Muscle layer of colon (tissue), 2 donors: Measurements from ENCODE around the gene RYR1.

Source experiments
- H3K27ac ChIP-seq: one replicate; pipeline ENCODE4 v1.7.0; 2013; ENCODE audit warnings: low read depth, mild to moderate bottlenecking, low read length, moderate library complexity
- H3K27me3 ChIP-seq, 2 donors: one replicate each; pipeline ENCODE4 v1.7.0; 2013; ENCODE audit warnings: low read length in 2 of 2, mild to moderate bottlenecking in 2 of 2; ENCODE audit not compliant: insufficient read depth in 2 of 2, control insufficient read depth in 1 of 2
- H3K36me3 ChIP-seq: one replicate; pipeline ENCODE4 v1.7.0; 2013; ENCODE audit warnings: mild to moderate bottlenecking, low read length; ENCODE audit not compliant: insufficient read depth
- H3K4me1 ChIP-seq: one replicate; pipeline ENCODE4 v1.7.0; 2013; ENCODE audit warnings: mild to moderate bottlenecking, low read length; ENCODE audit not compliant: insufficient read depth
- H3K4me3 ChIP-seq, 2 donors: one replicate each; pipeline ENCODE4 v1.7.0; 2013; ENCODE audit warnings: low read length in 2 of 2, low read depth in 1 of 2, mild to moderate bottlenecking in 1 of 2, moderate library complexity in 1 of 2
- H3K9ac ChIP-seq: one replicate; pipeline ENCODE4 v1.7.0; 2013; ENCODE audit warnings: low read length
- H3K9me3 ChIP-seq: one replicate; pipeline ENCODE4 v1.7.0; 2013; ENCODE audit warnings: mild to moderate bottlenecking, low read length
- donor health status: abdominal sarcoma.
- donor health status: Adenocarcinoma of cecum.

The RYR1 gene

DNA sequence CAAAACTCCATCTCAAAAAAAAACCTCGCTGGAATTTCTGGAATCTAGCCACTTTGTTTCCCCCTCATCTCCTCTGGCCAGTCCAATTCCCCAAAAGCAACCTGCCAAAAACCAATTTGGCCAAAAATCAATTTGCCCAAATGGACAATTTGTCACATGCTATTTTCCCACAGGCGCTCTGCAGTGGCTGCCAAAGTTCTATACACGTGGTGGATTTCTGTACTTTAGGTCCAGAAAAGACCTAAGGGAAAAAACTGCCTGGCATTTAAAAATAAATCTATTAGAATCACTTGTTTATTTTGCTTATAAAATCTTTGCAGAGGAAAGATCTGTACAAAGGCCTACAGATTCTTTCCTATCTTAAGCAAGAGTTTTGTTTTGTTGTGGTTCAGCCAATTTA, 104.9 kb downstream of the RYR1 start:
- no peaks in the 10 kb centered on the region for H3K4me1 ChIP-seq
- no peak overlapping the region for H3K4me3 ChIP-seq
- H3K9me3 ChIP-seq = peaks cover 8% of the 10 kb centered on the region
- H3K27me3 ChIP-seq = no peaks in the 10 kb centered on the region
- H3K27ac ChIP-seq = no peak overlapping the region
- no peak overlapping the region for H3K9ac ChIP-seq
- H3K36me3 ChIP-seq = no peaks in the 10 kb centered on the region

GRCh38 chr19:38538793-38539528, 105.5 kb downstream of the RYR1 start:
- H3K27ac ChIP-seq = no peak overlapping the region

GRCh38 chr19:38539751-38540150, 106.3 kb downstream of the RYR1 start:
- Histone ChIP-seq H3K4me3 (no peak overlapping the region), H3K36me3 (no peaks in the 10 kb centered on the region), H3K27ac (no peak overlapping the region), H3K9ac (no peak overlapping the region), H3K27me3 (no peaks in the 10 kb centered on the region), H3K4me1 (peaks cover 10% of the 10 kb centered on the region), H3K9me3 (peaks cover 8% of the 10 kb centered on the region)

More at GRCh38 chr19:38538793-38539528, 105.5 kb downstream of the RYR1 start:
- Histone ChIP-seq H3K4me3 (no peak overlapping the region), H3K9me3 (peaks cover 8% of the 10 kb centered on the region), H3K36me3 (no peaks in the 10 kb centered on the region), H3K27me3 (no peaks in the 10 kb centered on the region), H3K4me1 (peaks cover 2% of the 10 kb centered on the region), H3K9ac (no peak overlapping the region)

DNA sequence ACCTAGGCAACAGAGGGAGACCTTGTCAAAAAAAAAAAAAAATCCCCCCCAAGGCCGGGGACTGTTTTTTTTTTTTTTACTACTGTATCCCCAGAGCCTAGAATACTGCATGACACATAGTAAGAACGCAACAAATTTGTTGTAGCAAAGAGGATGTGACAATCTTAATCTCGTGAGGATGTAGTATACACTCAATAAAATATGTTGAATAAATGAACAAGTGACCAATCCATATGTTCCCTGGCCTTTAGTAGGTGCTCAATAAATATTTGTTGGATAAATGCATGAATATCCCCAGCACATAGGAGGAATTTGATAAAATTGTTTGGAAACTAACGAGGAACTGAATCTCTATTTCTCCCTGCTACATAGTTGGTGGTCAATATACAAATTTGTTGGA, 108.5 kb downstream of the RYR1 start:
- Histone ChIP-seq H3K9me3 (no peaks in the 10 kb centered on the region), H3K27me3 (no peaks in the 10 kb centered on the region), H3K9ac (no peak overlapping the region), H3K27ac (no peak overlapping the region), H3K4me3 (no peak overlapping the region), H3K36me3 (no peaks in the 10 kb centered on the region), H3K4me1 (peaks cover 10% of the 10 kb centered on the region)

DNA sequence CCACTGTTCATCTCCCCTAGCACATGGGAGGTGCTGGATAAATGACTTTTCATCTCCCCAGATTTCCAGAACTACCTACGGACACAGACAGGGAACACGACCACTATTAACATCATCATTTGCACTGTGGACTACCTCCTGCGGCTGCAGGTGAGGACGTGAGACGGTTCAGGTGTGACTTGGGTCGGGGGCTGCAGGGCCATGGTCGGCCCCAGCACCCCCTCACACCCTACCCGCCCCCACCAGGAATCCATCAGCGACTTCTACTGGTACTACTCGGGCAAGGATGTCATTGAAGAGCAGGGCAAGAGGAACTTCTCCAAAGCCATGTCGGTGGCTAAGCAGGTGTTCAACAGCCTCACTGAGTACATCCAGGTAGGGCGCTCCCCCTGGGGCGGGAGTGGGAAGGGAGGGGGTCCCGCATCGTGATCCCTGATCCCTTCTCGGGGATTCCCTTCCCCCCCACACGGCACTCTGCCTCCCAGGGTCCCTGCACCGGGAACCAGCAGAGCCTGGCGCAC, 109.9 kb downstream of the RYR1 start:
- Histone ChIP-seq H3K9me3 (no peaks in the 10 kb centered on the region), H3K4me1 (peaks cover 10% of the 10 kb centered on the region), H3K27ac (no peak overlapping the region), H3K36me3 (no peaks in the 10 kb centered on the region), H3K4me3 (no peak overlapping the region), H3K27me3 (no peaks in the 10 kb centered on the region), H3K9ac (no peak overlapping the region)

DNA sequence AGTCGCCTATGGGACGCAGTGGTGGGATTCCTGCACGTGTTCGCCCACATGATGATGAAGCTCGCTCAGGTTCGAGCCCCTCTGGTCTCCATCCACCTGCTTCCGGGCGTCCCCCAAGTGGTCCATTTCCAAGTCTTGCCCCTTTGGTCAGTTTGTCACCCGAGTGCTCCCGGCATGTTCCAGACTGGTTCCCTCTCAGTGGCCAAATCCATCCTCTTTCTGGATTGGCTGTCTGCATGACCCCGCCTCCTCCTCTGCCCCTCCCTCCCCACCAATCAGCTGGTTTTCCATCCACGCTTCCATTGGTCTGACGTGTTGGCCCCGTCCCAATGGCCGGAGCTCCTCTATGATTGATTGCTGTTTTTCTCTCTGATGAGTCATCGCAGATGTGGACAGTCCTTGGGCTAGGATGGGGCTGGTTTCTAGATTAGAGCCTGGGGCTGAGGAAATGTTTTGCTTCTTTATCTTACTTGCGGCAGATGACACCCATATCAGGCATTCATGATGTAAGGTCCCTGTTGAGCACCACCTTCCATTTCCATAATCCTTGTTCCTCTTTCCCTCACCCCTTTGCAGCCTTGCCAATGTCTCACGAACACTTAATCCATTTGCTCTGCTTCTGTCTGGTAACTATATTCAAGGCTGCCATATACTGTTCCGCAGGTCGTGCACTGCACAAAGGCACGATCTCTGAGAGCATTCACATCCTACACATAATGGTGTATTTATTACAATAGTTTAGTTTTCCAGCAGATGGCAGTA, 110.5 kb downstream of the RYR1 start:
- Histone ChIP-seq H3K9ac (no peak overlapping the region), H3K4me3 (no peak overlapping the region), H3K36me3 (no peaks in the 10 kb centered on the region), H3K9me3 (no peaks in the 10 kb centered on the region), H3K27me3 (no peaks in the 10 kb centered on the region), H3K27ac (no peak overlapping the region), H3K4me1 (peaks cover 10% of the 10 kb centered on the region)

DNA sequence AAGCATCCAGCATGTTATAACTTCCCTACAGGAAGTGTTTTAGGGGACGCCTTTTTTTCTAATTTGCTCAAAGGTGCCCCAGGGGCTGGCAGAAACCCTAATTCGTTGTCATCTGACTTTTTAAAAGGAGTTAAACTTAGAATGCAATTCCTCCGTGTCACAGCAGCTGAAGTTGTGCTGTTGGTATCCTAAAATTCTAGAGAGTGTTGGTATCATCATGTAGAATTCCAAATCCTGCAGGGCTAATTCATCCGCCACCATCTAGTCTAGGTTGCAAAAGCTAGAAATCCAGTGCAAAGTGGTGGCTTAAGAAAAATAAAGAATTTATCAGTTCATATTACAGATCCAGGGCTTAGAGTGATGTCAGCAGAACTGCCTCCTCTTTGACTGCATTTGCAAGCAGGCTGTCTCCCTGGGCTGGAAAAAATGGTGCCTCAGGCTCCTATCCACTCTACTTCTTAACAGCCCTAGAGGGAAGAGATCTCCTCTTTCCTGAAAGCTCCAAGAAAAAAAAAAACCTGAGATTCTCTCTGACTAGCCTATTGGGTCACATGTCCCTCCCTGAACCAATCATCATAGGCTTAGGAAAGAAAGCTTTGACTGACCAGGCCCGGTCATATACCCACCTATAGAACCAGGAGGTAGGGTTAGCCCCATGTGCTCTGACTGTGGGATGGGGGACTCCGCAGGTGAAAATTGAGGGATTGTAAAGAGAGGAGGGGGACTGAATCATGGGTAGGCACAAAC, 111.3 kb downstream of the RYR1 start:
- H3K27ac ChIP-seq = no peak overlapping the region

GRCh38 chr19:38545596-38545995, 112.1 kb downstream of the RYR1 start:
- no peak overlapping the region for H3K4me3 ChIP-seq
- no peaks in the 10 kb centered on the region for H3K9me3 ChIP-seq
- H3K36me3 ChIP-seq = no peaks in the 10 kb centered on the region
- no peaks in the 10 kb centered on the region for H3K27me3 ChIP-seq
- H3K4me1 ChIP-seq = peaks cover 10% of the 10 kb centered on the region
- no peak overlapping the region for H3K27ac ChIP-seq
- H3K9ac ChIP-seq = no peak overlapping the region

More for the DNA sequence above, 111.3 kb downstream of the RYR1 start:
- H3K4me3 ChIP-seq = no peak overlapping the region
- no peak overlapping the region for H3K9ac ChIP-seq
- peaks cover 10% of the 10 kb centered on the region for H3K4me1 ChIP-seq
- no peaks in the 10 kb centered on the region for H3K27me3 ChIP-seq
- H3K9me3 ChIP-seq = no peaks in the 10 kb centered on the region
- no peaks in the 10 kb centered on the region for H3K36me3 ChIP-seq

- Histone ChIP-seq H3K4me1 (peaks cover 10% of the 10 kb centered on the region), H3K27ac (no peak overlapping the region), H3K9ac (no peak overlapping the region), H3K9me3 (no peaks in the 10 kb centered on the region), H3K27me3 (no peaks in the 10 kb centered on the region), H3K4me3 (no peak overlapping the region), H3K36me3 (no peaks in the 10 kb centered on the region)
These were observed 113.9 kb downstream of the RYR1 start for GRCh38 chr19:38547421-38547820.

GRCh38 chr19:38549061-38549460, 115.6 kb downstream of the RYR1 start:
- H3K4me3 ChIP-seq = no peak overlapping the region
- no peaks in the 10 kb centered on the region for H3K9me3 ChIP-seq

DNA sequence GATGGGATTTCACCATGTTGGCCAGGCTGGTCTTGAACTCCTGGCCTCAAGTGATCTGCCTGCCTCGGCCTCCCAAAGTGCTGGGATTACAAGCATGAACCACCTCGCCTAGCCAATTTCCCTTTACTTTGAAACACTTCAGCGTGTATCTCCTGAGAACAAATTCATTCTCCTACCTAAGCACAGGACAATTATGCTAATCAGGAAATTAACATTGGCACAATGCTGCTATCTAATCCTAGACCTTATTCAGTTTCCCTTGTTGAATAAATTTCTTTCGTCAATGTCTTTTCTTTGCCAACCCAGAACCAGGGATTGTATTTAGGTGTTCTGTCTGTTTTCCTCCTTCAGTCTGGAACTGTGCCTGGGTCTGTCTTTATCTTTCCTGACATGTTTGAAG, 116.5 kb downstream of the RYR1 start:
- no peak overlapping the region for H3K4me3 ChIP-seq
- no peak overlapping the region for H3K9ac ChIP-seq
- no peaks in the 10 kb centered on the region for H3K36me3 ChIP-seq
- no peak overlapping the region for H3K27ac ChIP-seq
- no peaks in the 10 kb centered on the region for H3K27me3 ChIP-seq
- H3K9me3 ChIP-seq = no peaks in the 10 kb centered on the region
- H3K4me1 ChIP-seq = no peaks in the 10 kb centered on the region

More at GRCh38 chr19:38549061-38549460, 115.6 kb downstream of the RYR1 start:
- Histone ChIP-seq H3K36me3 (no peaks in the 10 kb centered on the region), H3K9ac (no peak overlapping the region), H3K27ac (no peak overlapping the region), H3K4me1 (peaks cover 7% of the 10 kb centered on the region), H3K27me3 (no peaks in the 10 kb centered on the region)
